PC-9 (cell line): ENCODE measurements around the gene EIF2B1.

Experiments used
- CTCF ChIP-seq: fragments of 200-600 bp; sonication (generic); conservative IDR thresholded peaks from 2 replicates; pipeline ENCODE4 v1.6.1; 2017; ENCODE audit warnings: mixed run types, antibody characterized with exemption, mild to moderate bottlenecking, moderate library complexity
- EZH2 ChIP-seq: fragments of 200-600 bp; sonication (generic); IDR thresholded peaks from 2 replicates; pipeline ENCODE4 v1.8.0; 2017; ENCODE audit warnings: antibody characterized with exemption, low read depth

DNA sequence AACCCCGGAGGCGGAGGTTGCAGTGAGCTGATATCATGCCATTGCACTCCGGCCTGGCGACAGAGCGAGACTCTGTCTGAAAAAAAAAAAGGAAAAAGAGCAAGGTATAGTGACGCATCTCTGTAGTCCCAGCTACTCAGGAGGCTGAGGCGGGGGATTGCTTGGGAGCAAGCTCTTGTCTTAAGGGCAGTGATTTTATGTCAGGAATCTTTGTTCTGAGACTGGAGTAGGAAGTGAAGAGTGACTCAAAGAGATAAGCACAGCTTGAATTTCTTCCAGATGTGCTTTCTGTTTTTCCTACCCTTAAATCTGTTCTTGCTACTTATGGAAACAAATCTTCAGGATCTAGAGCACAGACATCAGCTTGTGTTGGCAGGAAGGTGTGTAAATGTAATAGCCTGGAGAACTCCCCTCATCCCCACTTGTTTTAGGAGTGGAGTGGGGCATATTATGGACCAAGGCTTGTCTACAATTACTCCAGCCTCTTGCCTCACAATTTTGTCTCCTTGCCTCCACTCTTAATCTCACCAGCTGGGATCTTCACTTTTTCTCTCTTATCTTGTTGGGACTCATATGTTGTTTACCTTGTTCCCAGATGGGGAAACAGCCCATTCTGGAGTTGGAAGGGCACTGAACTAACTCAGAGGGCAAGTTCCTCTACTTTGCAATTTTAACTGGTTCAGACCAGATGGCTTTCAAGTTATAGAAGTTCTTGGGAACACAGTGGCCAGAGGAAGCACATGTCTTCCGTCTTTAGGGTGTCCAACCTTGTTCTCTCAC is 41.6 kb downstream of the EIF2B1 start:
- TF ChIP-seq EZH2 (no peak), CTCF (no peak)
